Endothelial cell of umbilical vein (primary cell): ENCODE measurements around the gene ZNF428. TPM values are rescaled to one million over a fixed set of nuclear protein-coding genes. Genes with fewer than 3 reads are reported as not detected.

Source experiments
- BruUV-seq: library from RNA; stranded (reverse); fragments of 400-500 nt; replicated peaks from 2 replicates; lab custom pipeline; 2021; lab: Mats Ljungman, UMichigan
- CTCF ChIA-PET: fragments of 300-600, 350-600 bp; sonication (Branson Sonifier 250); formaldehyde crosslinking; loops from one replicate; lab custom pipeline; 2021; ENCODE audit warnings: antibody characterized with exemption, inconsistent platforms; lab: Charles Lee
- POLR2A ChIA-PET: fragments of 300-600, 350-600 bp; sonication (Branson Sonifier 250); formaldehyde crosslinking; loops from one replicate; lab custom pipeline; 2021; ENCODE audit warnings: antibody characterized with exemption, inconsistent platforms; lab: Charles Lee
- DNase-seq: peaks from one replicate; pipeline ENCODE4 v3.0.0-alpha.2; 2011; ENCODE audit warnings: low read depth, low spot score
- FAIRE-seq: peaks from 2 replicates; lab custom pipeline; 2011; peaks lifted over from hg19 to GRCh38; lab: Jason Lieb, UNC
- H2AFZ ChIP-seq: 2 replicates; pipeline ENCODE4 v1.6.0; 2012; ENCODE audit warnings: low read depth, low read length, control low read depth, inconsistent platforms
- H3K27ac ChIP-seq: 2 replicates; pipeline ENCODE4 v1.5.1; 2011; ENCODE audit warnings: low read depth, mild to moderate bottlenecking, control low read depth, low read length, moderate library complexity; ENCODE audit not compliant: insufficient read depth
- H3K27me3 ChIP-seq, 2 experiments: 2 replicates each; pipeline versions ENCODE4 v1.6.0 to v1.6.1; 2011; ENCODE audit warnings: low read length in 2 of 2, mixed read lengths in 1 of 2; ENCODE audit not compliant: control insufficient read depth in 2 of 2, insufficient read depth in 2 of 2
- H3K36me3 ChIP-seq, 2 experiments: 2 replicates in 1 of 2; 3 replicates in 1 of 2; pipeline ENCODE4 v1.5.1; 2011; ENCODE audit warnings: low read length in 2 of 2, mild to moderate bottlenecking in 1 of 2, moderate library complexity in 1 of 2; ENCODE audit not compliant: control insufficient read depth in 2 of 2, insufficient read depth in 2 of 2; ENCODE audit errors: extremely low read depth in 1 of 2
- H3K4me1 ChIP-seq: 3 replicates; pipeline ENCODE4 v1.5.1; 2011; ENCODE audit warnings: mild to moderate bottlenecking, low read length; ENCODE audit not compliant: control insufficient read depth, insufficient read depth; ENCODE audit errors: extremely low read depth
- H3K4me2 ChIP-seq: 2 replicates; pipeline ENCODE4 v1.6.1; 2011; ENCODE audit warnings: low read length, control low read depth, mixed read lengths; ENCODE audit not compliant: insufficient read depth
- H3K4me3 ChIP-seq, 3 experiments: fragments of 200-600 bp in 1 of 3; sonication (generic), shearing (Covaris generic) in 1 of 3; replicated peaks in 1 of 3; 2 replicates each; pipeline ENCODE4 v1.5.1; 2011 to 2016; ENCODE audit warnings: control low read depth in 3 of 3, low read length in 3 of 3, mild to moderate bottlenecking in 2 of 3, inconsistent platforms in 1 of 3, low read depth in 1 of 3, moderate library complexity in 1 of 3; ENCODE audit not compliant: insufficient read depth in 1 of 3
- H3K79me2 ChIP-seq: 2 replicates; pipeline ENCODE4 v1.6.0; 2012; ENCODE audit warnings: low read length, inconsistent platforms; ENCODE audit not compliant: control insufficient read depth, insufficient read depth
- H3K9ac ChIP-seq: replicated peaks from 2 replicates; pipeline ENCODE3; 2011; ENCODE audit warnings: low read length, control low read depth; ENCODE audit not compliant: insufficient read depth; ENCODE audit errors: extremely low read depth
- H3K9me1 ChIP-seq: replicated peaks from 3 replicates; pipeline ENCODE4 v1.6.0; 2011; ENCODE audit warnings: mild to moderate bottlenecking, low read length; ENCODE audit not compliant: control insufficient read depth, insufficient read depth; ENCODE audit errors: extremely low read depth
- H3K9me3 ChIP-seq: replicated peaks from 2 replicates; pipeline ENCODE4 v1.5.1; 2012; ENCODE audit warnings: low read length, inconsistent platforms; ENCODE audit not compliant: control insufficient read depth, insufficient read depth
- H4K20me1 ChIP-seq: replicated peaks from 2 replicates; pipeline ENCODE3; 2011; ENCODE audit warnings: mild to moderate bottlenecking, low read length; ENCODE audit not compliant: control insufficient read depth, insufficient read depth; ENCODE audit errors: extremely low read depth
- EZH2 ChIP-seq: IDR thresholded peaks from 2 replicates; pipeline ENCODE4 v1.6.1; 2012; ENCODE audit warnings: borderline replicate concordance, low read depth, mild to moderate bottlenecking, moderate library complexity, low read length, inconsistent platforms; ENCODE audit not compliant: severe bottlenecking
- FOS ChIP-seq: IDR thresholded peaks from 2 replicates; pipeline ENCODE4 v1.6.1; 2011; ENCODE audit warnings: mild to moderate bottlenecking, low read length, moderate library complexity, borderline replicate concordance; ENCODE audit not compliant: insufficient read depth
- GATA2 ChIP-seq: IDR thresholded peaks from 2 replicates; pipeline ENCODE4 v1.7.0; 2011; ENCODE audit warnings: low read depth, mild to moderate bottlenecking, moderate library complexity, mixed read lengths, low read length; ENCODE audit not compliant: insufficient read length, insufficient read depth
- JUN ChIP-seq: IDR thresholded peaks from 2 replicates; pipeline ENCODE4 v1.6.1; 2011; ENCODE audit warnings: borderline replicate concordance, low read depth; ENCODE audit not compliant: insufficient read length, insufficient read depth
- MYC ChIP-seq: IDR thresholded peaks from one replicate; pipeline ENCODE4 v1.6.1; 2011; ENCODE audit warnings: mild to moderate bottlenecking, low read depth, low read length
- POLR2A ChIP-seq: IDR thresholded peaks from 2 replicates; pipeline ENCODE4 v1.6.1; 2012; ENCODE audit warnings: low read depth, mild to moderate bottlenecking, control low read depth, low read length
- POLR2AphosphoS5 ChIP-seq: IDR thresholded peaks from 2 replicates; pipeline ENCODE4 v1.6.1; 2012; ENCODE audit warnings: low read depth, mild to moderate bottlenecking, control low read depth, low read length, moderate library complexity; ENCODE audit not compliant: insufficient read depth
- dilution Hi-C: fragments of 300-500 bp; cut with MboI; formaldehyde crosslinking; loops from one replicate; pipeline ENCODE4 v1.15.0; 2019; ENCODE audit warnings: low sequenced_read_pairs; ENCODE audit not compliant: extremely low pct_ligation_motif_present
- intact Hi-C: fragments of 100-400 bp; cut with micrococcal nuclease; formaldehyde crosslinking; loops from one replicate; pipeline ENCODE4 v1.10.0; 2022
- polyA plus RNA-seq, 4 experiments: library from polyadenylated mRNA; depleted of rRNA in 3 of 4; stranded (reverse) in 3 of 4; unstranded in 1 of 4; fragments of >200 nt; gene quantifications; 2 replicates each; pipeline versions ENCODE4 v1.2.1 to v1.2.3, GENCODE V29; 2011 to 2012; ENCODE audit warnings: missing spikeins in 1 of 4
- total RNA-seq: library from RNA; stranded (reverse); gene quantifications from 2 replicates; pipeline ENCODE4 v1.2.3, GENCODE V29; 2021
- TF ChIP-seq, protein P1 (sequence below), 2 donors: IDR thresholded peaks; 1 replicate in 1 of 2; 2 replicates in 1 of 2; pipeline ENCODE4 v1.5.1; 2011; ENCODE audit warnings: low read length in 2 of 2, mild to moderate bottlenecking in 2 of 2, moderate library complexity in 2 of 2, control low read depth in 1 of 2, inconsistent platforms in 1 of 2, low read depth in 1 of 2; ENCODE audit not compliant: insufficient read depth in 1 of 2; ENCODE audit errors: extremely low read depth in 1 of 2
- TF ChIP-seq, protein P2 (sequence below): IDR thresholded peaks from 2 replicates; pipeline ENCODE4 v1.6.1; 2011; ENCODE audit not compliant: insufficient read depth, insufficient read length

Gene ZNF428
- total and polyA plus RNA-seq, 2 donors (not counting 3 experiments of a cell fraction or from before 2014, with no cell fraction given): 29.2 to 56.2 TPM

DNA sequence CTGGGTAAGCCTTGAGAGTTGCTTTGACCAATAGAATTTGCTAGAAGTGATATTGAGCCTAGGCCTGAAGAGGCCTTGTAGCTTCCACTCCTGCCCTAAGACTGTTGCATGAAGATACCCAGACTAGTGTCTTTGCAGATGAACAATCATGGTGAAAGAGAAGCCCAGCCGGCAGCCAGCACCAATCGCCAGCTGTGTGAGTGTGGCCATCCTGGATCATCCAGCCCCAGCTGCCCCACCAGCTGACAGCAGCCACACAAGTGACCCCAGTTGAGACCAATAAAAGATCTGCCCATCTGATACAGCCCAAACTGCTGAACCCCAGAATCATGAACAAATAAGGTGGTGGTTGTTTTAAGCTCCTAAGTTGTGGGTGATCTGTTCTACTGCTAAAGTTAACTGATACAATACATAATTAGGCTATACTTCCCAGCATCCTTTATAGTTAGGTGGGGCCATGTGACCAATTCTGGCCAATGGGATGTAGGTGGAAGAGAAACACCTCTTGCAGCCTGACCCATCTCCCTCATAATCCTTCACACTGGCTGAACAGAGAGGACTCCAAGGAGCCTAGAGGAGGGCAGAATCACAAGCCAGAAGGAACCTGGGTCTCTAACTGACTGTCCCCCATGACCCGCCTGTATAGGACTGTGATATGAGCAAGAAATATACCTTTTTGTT lies 9.4 kb upstream of the ZNF428 start:
- Histone ChIP-seq H2AFZ (no peak overlapping the region), H3K9me3 (no peaks in the 10 kb centered on the region), H3K36me3 (no peaks in the 10 kb centered on the region), H4K20me1 (no peaks in the 10 kb centered on the region), H3K4me2 (no peak overlapping the region), H3K9ac (no peak overlapping the region), H3K27me3 (peaks cover 0 to 3% of the 10 kb centered on the region in 2 experiments), H3K79me2 (no peaks in the 10 kb centered on the region), H3K4me3 (no peak overlapping the region), H3K4me1 (no peaks in the 10 kb centered on the region), H3K27ac (no peak overlapping the region), H3K9me1 (no peaks in the 10 kb centered on the region)
- intact Hi-C loops (no loop called here), dilution Hi-C loops (no loop called here)
- ChIA-PET POLR2A (no interaction called here), CTCF (no interaction called here)
- FAIRE-seq: no peak
- BruUV-seq: no TSS peak
- TF ChIP-seq POLR2A (no peak), FOS (no peak), GATA2 (no peak)
- TF ChIP-seq, protein P1, sequence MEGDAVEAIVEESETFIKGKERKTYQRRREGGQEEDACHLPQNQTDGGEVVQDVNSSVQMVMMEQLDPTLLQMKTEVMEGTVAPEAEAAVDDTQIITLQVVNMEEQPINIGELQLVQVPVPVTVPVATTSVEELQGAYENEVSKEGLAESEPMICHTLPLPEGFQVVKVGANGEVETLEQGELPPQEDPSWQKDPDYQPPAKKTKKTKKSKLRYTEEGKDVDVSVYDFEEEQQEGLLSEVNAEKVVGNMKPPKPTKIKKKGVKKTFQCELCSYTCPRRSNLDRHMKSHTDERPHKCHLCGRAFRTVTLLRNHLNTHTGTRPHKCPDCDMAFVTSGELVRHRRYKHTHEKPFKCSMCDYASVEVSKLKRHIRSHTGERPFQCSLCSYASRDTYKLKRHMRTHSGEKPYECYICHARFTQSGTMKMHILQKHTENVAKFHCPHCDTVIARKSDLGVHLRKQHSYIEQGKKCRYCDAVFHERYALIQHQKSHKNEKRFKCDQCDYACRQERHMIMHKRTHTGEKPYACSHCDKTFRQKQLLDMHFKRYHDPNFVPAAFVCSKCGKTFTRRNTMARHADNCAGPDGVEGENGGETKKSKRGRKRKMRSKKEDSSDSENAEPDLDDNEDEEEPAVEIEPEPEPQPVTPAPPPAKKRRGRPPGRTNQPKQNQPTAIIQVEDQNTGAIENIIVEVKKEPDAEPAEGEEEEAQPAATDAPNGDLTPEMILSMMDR (IDR thresholded peaks at IDR 0.05; ENCODE audit: extremely low read depth in 1 of 2, insufficient read depth in 1 of 2, low read depth in 1 of 2, low read length in 2 of 2): no peak
- no peak for DNase-seq

DNA sequence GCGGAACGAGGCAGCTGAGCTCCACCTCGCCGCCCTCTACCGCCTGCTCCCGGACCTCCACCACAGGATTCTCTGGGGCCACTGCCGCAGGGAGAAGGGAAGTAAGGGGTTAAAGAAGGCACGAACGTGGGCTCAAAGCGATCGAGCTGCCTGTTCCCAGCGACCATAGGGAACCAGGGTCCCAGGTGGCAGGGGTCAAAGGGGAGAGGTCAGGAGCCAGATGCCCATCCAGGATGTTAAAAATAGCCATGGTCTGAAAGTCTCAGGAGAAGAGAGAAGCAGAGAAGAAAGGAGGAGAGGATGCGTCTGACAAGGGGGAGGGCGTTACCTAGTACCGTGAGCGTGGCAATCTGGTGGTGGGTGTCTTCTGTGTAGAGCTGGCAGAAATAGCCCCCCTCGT lies 7.4 kb upstream of the ZNF428 start:
- no peak for DNase-seq
- Histone ChIP-seq H3K27ac (no peak overlapping the region), H3K79me2 (no peaks in the 10 kb centered on the region), H3K9me1 (no peaks in the 10 kb centered on the region), H2AFZ (no peak overlapping the region), H3K36me3 (no peaks in the 10 kb centered on the region), H3K27me3 (no peaks in the 10 kb centered on the region), H3K9ac (no peak overlapping the region), H4K20me1 (no peaks in the 10 kb centered on the region), H3K4me2 (no peak overlapping the region), H3K4me3 (no peak overlapping the region), H3K9me3 (no peaks in the 10 kb centered on the region), H3K4me1 (no peaks in the 10 kb centered on the region)
- TF ChIP-seq GATA2 (no peak), MYC (no peak), POLR2AphosphoS5 (no peak), JUN (no peak), FOS (no peak), EZH2 (no peak), POLR2A (no peak)
- TF ChIP-seq, protein P1 (IDR thresholded peaks at IDR 0.05; ENCODE audit: extremely low read depth in 1 of 2, insufficient read depth in 1 of 2, low read depth in 1 of 2, low read length in 2 of 2): no peak
- TF ChIP-seq, protein P2, sequence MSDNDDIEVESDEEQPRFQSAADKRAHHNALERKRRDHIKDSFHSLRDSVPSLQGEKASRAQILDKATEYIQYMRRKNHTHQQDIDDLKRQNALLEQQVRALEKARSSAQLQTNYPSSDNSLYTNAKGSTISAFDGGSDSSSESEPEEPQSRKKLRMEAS: no peak
- FAIRE-seq: no peak
- dilution Hi-C loops: no loop called here
- no TSS peak for BruUV-seq
- intact Hi-C loops: no loop called here
- CTCF ChIA-PET: interaction anchor here (0.6 kb wide), 1 partner anchor 10 kb away, joined by 3 read pairs; no protein-coding TSS in a partner anchor
- POLR2A ChIA-PET: no interaction called here
